Measurements from ENCODE around the gene ZNF627. TPM values are rescaled to one million over a fixed set of nuclear protein-coding genes. Genes with fewer than 3 reads are reported as not detected.

The ZNF627 gene
- total and polyA plus RNA-seq, 7 experiments from 2014 or later = 5.2 to 15.4 (median 12.3) TPM

DNA sequence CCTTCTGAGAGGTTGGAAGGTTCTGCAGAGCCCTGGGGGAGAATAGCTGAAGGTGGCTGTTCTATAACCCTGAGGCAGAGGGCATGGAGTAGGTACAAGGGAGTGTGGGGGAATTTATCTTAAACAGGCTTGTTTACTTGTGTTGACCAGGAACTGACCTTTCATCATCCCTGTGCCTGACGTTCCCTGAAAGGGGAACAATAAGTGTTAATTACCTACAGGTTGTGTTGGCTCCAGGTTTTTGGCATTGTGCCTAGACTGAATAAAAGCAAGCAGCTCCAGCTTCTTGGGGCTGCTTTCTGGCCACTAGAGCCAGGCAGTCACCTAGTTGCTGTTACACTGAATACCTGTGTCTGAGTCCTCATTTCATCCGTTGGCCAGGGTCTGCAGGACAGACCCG, 60.0 kb downstream of the ZNF627 start:
- POLR2A ChIA-PET = no interaction called here
- no peaks in the 10 kb centered on the region for H3K4me1 Mint-ChIP-seq

DNA sequence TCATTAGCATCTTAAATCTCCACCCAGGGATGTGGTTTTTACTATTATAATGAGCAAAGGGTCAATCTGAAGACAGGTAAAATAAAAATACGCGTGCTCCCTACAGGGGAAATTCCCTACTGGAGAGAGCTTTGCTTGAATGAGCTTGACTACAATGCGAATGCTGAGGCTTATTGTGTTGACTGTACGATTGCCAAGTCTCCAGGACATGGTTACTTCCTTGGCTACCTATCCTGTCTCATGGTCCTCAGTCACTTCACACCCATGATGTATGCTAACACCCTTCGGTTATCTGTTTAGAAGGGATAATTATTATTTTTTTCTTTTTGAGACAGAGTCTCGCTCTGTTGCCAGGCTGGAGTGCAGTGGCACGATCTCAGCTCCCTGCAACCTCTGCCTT, 61.7 kb downstream of the ZNF627 start:
- ChIA-PET CTCF (no interaction called here), POLR2A (no interaction called here)
- Histone ChIP-seq H3K9me3 (ENCODE audit: control insufficient read depth in 2 of 3, low read length in 3 of 3) (peaks cover 0 to 8% (median 0%) of the 10 kb centered on the region in 3 experiments), H3K27ac (ENCODE audit: low read depth, low read length) (no peak overlapping the region), H3K4me1 (ENCODE audit: control insufficient read depth in 2 of 2, insufficient read depth in 2 of 2, low read length in 2 of 2) (no peaks in the 10 kb centered on the region), H3K27me3 (ENCODE audit: control insufficient read depth in 2 of 2, insufficient read depth in 2 of 2, low read length in 2 of 2) (no peaks in the 10 kb centered on the region), H3K4me3 (ENCODE audit: low read length) (no peak overlapping the region), H3K36me3 (ENCODE audit: control insufficient read depth in 2 of 3, insufficient read depth in 3 of 3, low read length in 3 of 3) (no peaks in the 10 kb centered on the region)
- H3K9me3 Mint-ChIP-seq = peaks cover 0 to 29% (median 10%) of the 10 kb centered on the region in 11 donors
- no peak for ATAC-seq
- H3K27me3 Mint-ChIP-seq = peaks cover 0 to 4% (median 0%) of the 10 kb centered on the region in 5 donors
- H3K4me3 Mint-ChIP-seq = no peak overlapping the region
- peaks cover 0 to 2% (median 0%) of the 10 kb centered on the region in 7 donors for H3K4me1 Mint-ChIP-seq
- DNase-seq = no peak
- H3K36me3 Mint-ChIP-seq = peaks cover 0 to 8% (median 0%) of the 10 kb centered on the region in 5 donors
- intact Hi-C loops (cut with micrococcal nuclease) = no loop called here
- H3K27ac Mint-ChIP-seq = no peak overlapping the region

More for the DNA sequence above, 60.0 kb downstream of the ZNF627 start:
- H3K9me3 ChIP-seq (ENCODE audit: control insufficient read depth in 2 of 3, low read length in 3 of 3) = peaks cover 0 to 25% (median 0%) of the 10 kb centered on the region in 3 experiments
- no peaks in the 10 kb centered on the region for H3K4me1 ChIP-seq (ENCODE audit: control insufficient read depth in 2 of 2, insufficient read depth in 2 of 2, low read length in 2 of 2)
- no peak overlapping the region for H3K27ac Mint-ChIP-seq
- intact Hi-C loops (cut with micrococcal nuclease) = no loop called here
- H3K4me3 ChIP-seq (ENCODE audit: low read length) = no peak overlapping the region
- no peak for ATAC-seq
- H3K27me3 ChIP-seq (ENCODE audit: control insufficient read depth in 2 of 2, insufficient read depth in 2 of 2, low read length in 2 of 2) = no peaks in the 10 kb centered on the region
- H3K4me3 Mint-ChIP-seq = no peak overlapping the region
- H3K27ac ChIP-seq (ENCODE audit: low read depth, low read length) = no peak overlapping the region
- DNase-seq = no peak
- H3K36me3 ChIP-seq (ENCODE audit: control insufficient read depth in 2 of 3, insufficient read depth in 3 of 3, low read length in 3 of 3) = no peaks in the 10 kb centered on the region
- H3K27me3 Mint-ChIP-seq = peaks cover 0 to 4% (median 0%) of the 10 kb centered on the region in 5 donors
- CTCF ChIA-PET = no interaction called here
- peaks cover under 1 to 43% (median 24%) of the 10 kb centered on the region in 11 donors for H3K9me3 Mint-ChIP-seq
- peaks cover 0 to 20% (median 0%) of the 10 kb centered on the region in 5 donors for H3K36me3 Mint-ChIP-seq

DNA sequence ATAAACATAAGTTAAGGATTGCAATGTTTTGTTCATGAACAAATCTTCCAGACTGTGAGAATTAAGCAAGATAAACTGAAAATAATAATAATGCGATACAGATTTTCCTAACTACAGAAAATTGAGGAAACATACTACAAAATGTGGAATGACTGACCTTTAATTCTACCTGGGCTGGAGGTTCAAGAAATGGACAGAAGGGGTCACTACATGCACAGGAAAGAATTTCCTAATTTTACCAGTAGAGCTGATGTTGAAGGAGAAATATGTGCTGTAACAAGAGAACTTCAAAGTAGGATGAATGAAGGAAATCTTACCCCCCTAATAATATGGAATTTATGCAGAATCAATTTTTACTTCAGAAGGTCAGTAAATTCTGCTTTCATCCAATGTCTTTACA, 62.3 kb downstream of the ZNF627 start:
- DNase-seq (no peak), ATAC-seq (no peak)
- Histone ChIP-seq H3K27me3 (ENCODE audit: control insufficient read depth in 2 of 2, insufficient read depth in 2 of 2, low read length in 2 of 2) (no peaks in the 10 kb centered on the region), H3K4me1 (ENCODE audit: control insufficient read depth in 2 of 2, insufficient read depth in 2 of 2, low read length in 2 of 2) (no peaks in the 10 kb centered on the region), H3K36me3 (ENCODE audit: control insufficient read depth in 2 of 3, insufficient read depth in 3 of 3, low read length in 3 of 3) (no peaks in the 10 kb centered on the region), H3K27ac (ENCODE audit: low read depth, low read length) (no peak overlapping the region), H3K9me3 (ENCODE audit: control insufficient read depth in 2 of 3, low read length in 3 of 3) (peaks cover 0 to 2% (median 0%) of the 10 kb centered on the region in 3 experiments), H3K4me3 (ENCODE audit: low read length) (no peak overlapping the region)
- H3K4me3 Mint-ChIP-seq = no peak overlapping the region
- H3K9me3 Mint-ChIP-seq = peaks cover 0 to 34% (median 5%) of the 10 kb centered on the region in 11 donors
- intact Hi-C loops (cut with micrococcal nuclease) = no loop called here
- peaks cover 0 to 5% (median 0%) of the 10 kb centered on the region in 5 donors for H3K27me3 Mint-ChIP-seq
- H3K4me1 Mint-ChIP-seq = peaks cover 0 to 2% (median 0%) of the 10 kb centered on the region in 7 donors
- H3K36me3 Mint-ChIP-seq = peaks cover 0 to 4% (median 0%) of the 10 kb centered on the region in 5 donors
- ChIA-PET POLR2A (no interaction called here), CTCF (interaction anchor here (0.7 kb wide), 1 partner anchor 624 kb away, joined by 3 read pairs; no protein-coding TSS in a partner anchor)
- H3K27ac Mint-ChIP-seq = no peak overlapping the region

DNA sequence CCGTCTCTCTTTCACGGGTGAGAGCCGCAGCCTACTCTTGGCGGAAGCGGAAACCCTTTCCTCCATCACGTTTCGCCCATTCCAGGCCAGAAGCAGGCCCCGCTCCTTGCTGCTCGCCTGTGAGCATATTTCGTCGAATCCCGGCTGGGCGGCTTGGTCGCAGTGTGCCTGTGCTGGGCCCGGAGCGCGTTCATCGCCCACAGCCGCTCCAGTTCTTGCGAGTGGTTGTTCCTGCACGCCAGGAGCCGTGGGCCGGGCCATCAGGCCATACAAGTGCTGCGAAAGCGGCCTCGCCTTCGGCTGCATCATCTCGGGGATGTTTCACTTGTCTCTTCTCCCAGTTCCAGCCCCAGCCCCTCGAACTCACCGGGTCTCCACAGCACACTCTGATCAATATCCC, 65.0 kb downstream of the ZNF627 start:
- H3K36me3 Mint-ChIP-seq = no peaks in the 10 kb centered on the region
- peaks cover 0 to 5% (median 3%) of the 10 kb centered on the region in 5 donors for H3K27me3 Mint-ChIP-seq
- CTCF ChIA-PET = no interaction called here
- Histone ChIP-seq H3K4me3 (ENCODE audit: low read length) (no peak overlapping the region), H3K9me3 (ENCODE audit: control insufficient read depth in 2 of 3, low read length in 3 of 3) (no peaks in the 10 kb centered on the region), H3K4me1 (ENCODE audit: control insufficient read depth in 2 of 2, insufficient read depth in 2 of 2, low read length in 2 of 2) (no peaks in the 10 kb centered on the region), H3K27ac (ENCODE audit: low read depth, low read length) (no peak overlapping the region), H3K36me3 (ENCODE audit: control insufficient read depth in 2 of 3, insufficient read depth in 3 of 3, low read length in 3 of 3) (no peaks in the 10 kb centered on the region), H3K27me3 (ENCODE audit: control insufficient read depth in 2 of 2, insufficient read depth in 2 of 2, low read length in 2 of 2) (no peaks in the 10 kb centered on the region)
- H3K9me3 Mint-ChIP-seq = peaks cover 0 to 26% (median 0%) of the 10 kb centered on the region in 11 donors
- POLR2A ChIA-PET = no interaction called here
- H3K4me3 Mint-ChIP-seq = no peak overlapping the region
- peaks cover 0 to 2% (median 0%) of the 10 kb centered on the region in 7 donors for H3K4me1 Mint-ChIP-seq
- DNase-seq (no peak), ATAC-seq (no peak)
- no peak overlapping the region for H3K27ac Mint-ChIP-seq
- intact Hi-C loops (cut with micrococcal nuclease) = no loop called here

DNA sequence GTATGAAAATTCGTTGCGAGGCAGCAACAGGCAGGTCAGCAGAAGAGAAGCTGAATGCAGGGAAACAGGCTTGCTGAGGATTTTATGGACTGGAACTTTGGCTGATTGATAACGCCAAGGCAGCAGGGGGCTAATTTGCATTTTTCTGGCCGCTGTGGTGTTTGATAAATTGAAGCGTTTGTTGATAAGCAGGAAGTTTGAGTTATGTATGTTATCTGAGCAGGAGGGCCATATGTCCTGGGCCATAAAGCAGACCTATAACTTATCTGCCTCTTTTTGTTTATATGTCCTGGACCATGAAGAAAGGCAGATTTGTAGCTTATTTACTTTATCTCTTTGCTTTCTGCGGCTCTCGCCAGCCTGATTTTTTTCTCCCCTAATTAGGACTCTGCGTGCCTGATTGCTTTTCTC, 65.9 kb downstream of the ZNF627 start:
- Histone ChIP-seq H3K27ac (ENCODE audit: low read depth, low read length) (no peak overlapping the region), H3K27me3 (ENCODE audit: control insufficient read depth in 2 of 2, insufficient read depth in 2 of 2, low read length in 2 of 2) (no peaks in the 10 kb centered on the region), H3K4me3 (ENCODE audit: low read length) (no peak overlapping the region), H3K9me3 (ENCODE audit: control insufficient read depth in 2 of 3, low read length in 3 of 3) (no peaks in the 10 kb centered on the region), H3K36me3 (ENCODE audit: control insufficient read depth in 2 of 3, insufficient read depth in 3 of 3, low read length in 3 of 3) (no peaks in the 10 kb centered on the region), H3K4me1 (ENCODE audit: control insufficient read depth in 2 of 2, insufficient read depth in 2 of 2, low read length in 2 of 2) (no peaks in the 10 kb centered on the region)
- Mint-ChIP-seq H3K27me3 (peaks cover 0 to 5% (median 0%) of the 10 kb centered on the region in 5 donors), H3K4me3 (no peak overlapping the region), H3K36me3 (no peaks in the 10 kb centered on the region), H3K27ac (no peak overlapping the region), H3K4me1 (peaks cover 0 to 2% (median 0%) of the 10 kb centered on the region in 7 donors), H3K9me3 (peaks cover 0 to 22% (median 0%) of the 10 kb centered on the region in 11 donors)
- no peak for ATAC-seq
- ChIA-PET POLR2A (no interaction called here), CTCF (no interaction called here)
- no peak for DNase-seq
- intact Hi-C loops (cut with micrococcal nuclease) = no loop called here

Other genes starting within 250 kb of the ZNF627 start
- gene PLPPR2, start 242.1 kb upstream of the ZNF627 start, total RNA-seq = 10 to 100 TPM in 4 of 5 experiments, 1 to 10 TPM in 1; 2.6 to 31.0 (median 13.7) TPM
- 1 to 10 TPM in 1 of 2 donors, under 1 TPM in 1; 0.92 to 1.0 TPM for gene PLPPR2, start 242.1 kb upstream of the ZNF627 start, polyA plus RNA-seq
- 1 to 10 TPM; 3.4 to 4.2 (median 4.0) TPM for gene SWSAP1, start 222.8 kb upstream of the ZNF627 start, total RNA-seq
- gene SWSAP1, start 222.8 kb upstream of the ZNF627 start, polyA plus RNA-seq = 1 to 10 TPM; 5.9 to 7.3 TPM
- gene EPOR, start 213.2 kb upstream of the ZNF627 start, total RNA-seq = 1 to 10 TPM; 5.1 to 9.5 (median 8.4) TPM
- 10 to 100 TPM in 1 of 2 donors, 1 to 10 TPM in 1; 5.9 to 14.8 TPM for gene EPOR, start 213.2 kb upstream of the ZNF627 start, polyA plus RNA-seq
- not detected for gene RGL3, start 178.2 kb upstream of the ZNF627 start, total RNA-seq
- not detected for gene RGL3, start 178.2 kb upstream of the ZNF627 start, polyA plus RNA-seq
- not detected for gene ODAD3, start 162.4 kb upstream of the ZNF627 start, total RNA-seq
- not detected for gene ODAD3, start 162.4 kb upstream of the ZNF627 start, polyA plus RNA-seq
- 100 to 1,000 TPM; 254 to 332 (median 288) TPM for gene PRKCSH, start 161.8 kb upstream of the ZNF627 start, total RNA-seq
- 10 to 100 TPM; 30.6 to 53.9 TPM for gene PRKCSH, start 161.8 kb upstream of the ZNF627 start, polyA plus RNA-seq
- gene ELAVL3, start 116.4 kb upstream of the ZNF627 start, total RNA-seq = under 1 TPM in 1 of 5 experiments, not detected in 4; 0.19 TPM
- not detected for gene ELAVL3, start 116.4 kb upstream of the ZNF627 start, polyA plus RNA-seq
- gene ZNF653, start 91.6 kb upstream of the ZNF627 start, total RNA-seq = 10 to 100 TPM; 10.0 to 23.9 (median 22.0) TPM
- gene ZNF653, start 91.6 kb upstream of the ZNF627 start, polyA plus RNA-seq = 1 to 10 TPM; 1.7 to 4.6 TPM
- 10 to 100 TPM; 25.8 to 50.3 (median 32.5) TPM for gene ECSIT, start 68.3 kb upstream of the ZNF627 start, total RNA-seq
- 10 to 100 TPM; 36.0 to 46.2 TPM for gene ECSIT, start 68.3 kb upstream of the ZNF627 start, polyA plus RNA-seq
- not detected for gene CNN1, start 58.6 kb upstream of the ZNF627 start, total RNA-seq
- gene CNN1, start 58.6 kb upstream of the ZNF627 start, polyA plus RNA-seq = not detected
- gene ELOF1, start 38.3 kb upstream of the ZNF627 start, total RNA-seq = 10 to 100 TPM; 34.0 to 59.8 (median 41.9) TPM
- 10 to 100 TPM; 80.0 to 95.5 TPM for gene ELOF1, start 38.3 kb upstream of the ZNF627 start, polyA plus RNA-seq
- gene ACP5, start 19.8 kb upstream of the ZNF627 start, total RNA-seq = 10 to 100 TPM; 17.4 to 29.6 (median 23.9) TPM
- gene ACP5, start 19.8 kb upstream of the ZNF627 start, polyA plus RNA-seq = 10 to 100 TPM; 14.7 to 21.5 TPM
- gene ZNF823, start 141.5 kb downstream of the ZNF627 start, total RNA-seq = 1 to 10 TPM; 1.8 to 6.8 (median 2.8) TPM
- 1 to 10 TPM; 3.7 to 3.8 TPM for gene ZNF823, start 141.5 kb downstream of the ZNF627 start, polyA plus RNA-seq
- 10 to 100 TPM in 2 of 5 experiments, 1 to 10 TPM in 3; 3.9 to 23.8 (median 7.1) TPM for gene ZNF441, start 169.5 kb downstream of the ZNF627 start, total RNA-seq
- gene ZNF441, start 169.5 kb downstream of the ZNF627 start, polyA plus RNA-seq = 1 to 10 TPM; 6.6 to 6.8 TPM
- gene ZNF491, start 201.0 kb downstream of the ZNF627 start, total RNA-seq = 1 to 10 TPM in 4 of 5 experiments, under 1 TPM in 1; 0.92 to 6.1 (median 1.9) TPM
- under 1 TPM; 0.44 to 0.52 TPM for gene ZNF491, start 201.0 kb downstream of the ZNF627 start, polyA plus RNA-seq
- gene ZNF440, start 216.8 kb downstream of the ZNF627 start, total RNA-seq = 10 to 100 TPM; 10.4 to 19.5 (median 16.0) TPM
- gene ZNF440, start 216.8 kb downstream of the ZNF627 start, polyA plus RNA-seq = 1 to 10 TPM; 2.1 to 5.5 TPM

Data from naive thymus-derived CD4-positive, alpha-beta T cell (primary cell).